Neural cell (in vitro differentiated cells): ENCODE results near the gene ALX4.

Experiments used
- EP300 ChIP-seq: fragments of 450-650 bp; conservative IDR thresholded peaks from 2 replicates; pipeline ENCODE4 v1.6.1; 2014; ENCODE audit warnings: antibody characterized with exemption, mild to moderate bottlenecking, moderate library complexity; ENCODE audit not compliant: poor library complexity, severe bottlenecking
- EZH2 ChIP-seq: fragments of 200-600, 300-800 bp; shearing (Covaris generic), sonication (generic); IDR thresholded peaks from 2 replicates; pipeline ENCODE4 v1.6.1; 2014; ENCODE audit warnings: antibody characterized with exemption, low read length, borderline replicate concordance, mild to moderate bottlenecking; ENCODE audit not compliant: insufficient read depth, poor library complexity, severe bottlenecking
- MXI1 ChIP-seq: fragments of 450-650 bp; conservative IDR thresholded peaks from 2 replicates; pipeline ENCODE4 v1.6.1; 2014; ENCODE audit warnings: antibody characterized with exemption, mild to moderate bottlenecking; ENCODE audit not compliant: poor library complexity, severe bottlenecking
- POLR2AphosphoS5 ChIP-seq: IDR thresholded peaks from 2 replicates; pipeline ENCODE4 v1.6.1; 2012
- SMC3 ChIP-seq: fragments of 450-650 bp; conservative IDR thresholded peaks from 2 replicates; pipeline ENCODE4 v1.6.1; 2014; ENCODE audit warnings: antibody characterized with exemption, mild to moderate bottlenecking, moderate library complexity; ENCODE audit not compliant: poor library complexity
- TAF1 ChIP-seq: IDR thresholded peaks from 2 replicates; pipeline ENCODE4 v1.6.1; 2012; ENCODE audit warnings: low read depth
- TF ChIP-seq, protein P1 (sequence below): fragments of 450-650 bp; IDR thresholded peaks from 2 replicates; pipeline ENCODE4 v1.5.1; 2014; ENCODE audit warnings: antibody characterized with exemption, mild to moderate bottlenecking, moderate library complexity; ENCODE audit not compliant: poor library complexity, severe bottlenecking

DNA sequence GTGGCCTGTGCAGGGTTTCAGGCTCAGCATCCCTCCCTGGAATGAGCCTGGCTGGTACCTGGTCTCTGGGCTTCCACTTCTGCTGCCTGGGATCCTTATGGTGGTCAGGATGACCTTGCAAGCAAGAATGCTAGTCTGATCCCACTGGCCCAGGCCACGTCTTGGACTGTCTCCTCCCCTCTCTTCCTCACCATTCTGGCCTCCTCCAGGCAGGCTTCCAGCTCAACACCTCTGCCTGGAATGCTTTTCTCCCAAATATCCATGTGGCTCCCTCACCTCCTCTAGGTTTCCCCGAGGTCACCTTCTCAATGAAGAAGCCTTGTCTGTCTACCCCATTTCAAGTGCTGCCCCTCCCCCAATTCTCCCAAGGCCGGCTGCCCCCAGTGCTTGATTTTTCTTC, 39.4 kb upstream of the ALX4 start:
- TF ChIP-seq, protein P1, sequence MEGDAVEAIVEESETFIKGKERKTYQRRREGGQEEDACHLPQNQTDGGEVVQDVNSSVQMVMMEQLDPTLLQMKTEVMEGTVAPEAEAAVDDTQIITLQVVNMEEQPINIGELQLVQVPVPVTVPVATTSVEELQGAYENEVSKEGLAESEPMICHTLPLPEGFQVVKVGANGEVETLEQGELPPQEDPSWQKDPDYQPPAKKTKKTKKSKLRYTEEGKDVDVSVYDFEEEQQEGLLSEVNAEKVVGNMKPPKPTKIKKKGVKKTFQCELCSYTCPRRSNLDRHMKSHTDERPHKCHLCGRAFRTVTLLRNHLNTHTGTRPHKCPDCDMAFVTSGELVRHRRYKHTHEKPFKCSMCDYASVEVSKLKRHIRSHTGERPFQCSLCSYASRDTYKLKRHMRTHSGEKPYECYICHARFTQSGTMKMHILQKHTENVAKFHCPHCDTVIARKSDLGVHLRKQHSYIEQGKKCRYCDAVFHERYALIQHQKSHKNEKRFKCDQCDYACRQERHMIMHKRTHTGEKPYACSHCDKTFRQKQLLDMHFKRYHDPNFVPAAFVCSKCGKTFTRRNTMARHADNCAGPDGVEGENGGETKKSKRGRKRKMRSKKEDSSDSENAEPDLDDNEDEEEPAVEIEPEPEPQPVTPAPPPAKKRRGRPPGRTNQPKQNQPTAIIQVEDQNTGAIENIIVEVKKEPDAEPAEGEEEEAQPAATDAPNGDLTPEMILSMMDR: no peak
- TF ChIP-seq EZH2 (no peak), SMC3 (no peak), TAF1 (no peak), EP300 (no peak), POLR2AphosphoS5 (no peak), MXI1 (no peak)
